GM18502 (cell line): Measurements from ENCODE around the gene HPDL.
"Not testable (repeated sequence)": the region's sequence is repeated elsewhere in the genome, so short reads cannot be mapped to it uniquely, and the experiment has no call there.

Experiments
- ATAC-seq: cut with Tn5 transposase; IDR thresholded peaks from one replicate; pipeline ENCODE4 v1.9.1; 2021; ENCODE audit warnings: mild to moderate bottlenecking; ENCODE audit not compliant: unreplicated experiment, poor library complexity

The HPDL gene

DNA sequence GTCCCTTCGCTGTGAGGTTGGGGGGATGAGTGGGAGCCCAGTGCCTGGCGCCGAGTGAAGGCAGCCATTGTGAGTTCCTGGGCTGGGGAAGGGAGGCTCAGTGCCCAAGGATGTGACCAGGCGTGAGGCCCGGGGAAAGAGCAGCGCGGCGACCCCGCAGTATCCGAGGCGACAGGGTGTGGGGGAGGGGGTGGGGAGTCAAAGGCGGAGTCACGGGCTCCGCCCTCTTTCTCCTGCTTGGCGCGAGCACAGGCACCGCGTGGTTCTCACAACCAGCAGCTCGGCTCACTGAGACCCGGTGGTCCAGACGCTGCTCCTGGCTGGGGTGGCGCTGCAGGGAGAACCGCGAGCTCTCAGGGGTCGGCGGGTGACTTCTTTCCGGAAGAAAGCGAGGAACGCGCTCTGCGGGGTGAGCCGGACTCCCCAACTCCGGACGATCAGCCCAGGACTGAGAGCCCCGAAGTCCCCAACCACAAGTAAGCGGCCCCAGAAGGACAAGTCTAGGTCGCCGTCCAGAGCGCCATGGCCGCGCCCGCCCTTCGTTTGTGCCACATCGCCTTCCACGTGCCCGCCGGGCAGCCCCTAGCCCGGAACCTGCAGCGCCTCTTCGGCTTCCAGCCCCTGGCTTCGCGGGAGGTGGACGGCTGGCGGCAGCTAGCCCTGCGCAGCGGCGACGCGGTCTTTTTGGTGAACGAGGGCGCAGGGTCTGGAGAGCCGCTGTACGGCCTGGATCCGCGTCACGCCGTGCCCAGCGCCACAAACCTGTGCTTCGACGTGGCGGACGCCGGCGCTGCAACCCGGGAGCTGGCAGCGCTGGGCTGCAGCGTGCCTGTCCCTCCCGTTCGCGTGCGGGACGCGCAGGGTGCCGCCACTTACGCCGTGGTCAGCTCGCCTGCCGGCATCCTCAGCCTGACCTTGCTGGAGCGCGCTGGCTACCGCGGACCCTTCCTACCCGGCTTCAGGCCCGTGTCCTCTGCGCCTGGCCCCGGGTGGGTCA, at the start of gene HPDL:
TSS of gene HPDL (plus strand) at position 269 of the 997 bp plus-strand sequence. CDS start at position 523, 254 bp downstream.
- ATAC-seq: peak; percentile 55

DNA sequence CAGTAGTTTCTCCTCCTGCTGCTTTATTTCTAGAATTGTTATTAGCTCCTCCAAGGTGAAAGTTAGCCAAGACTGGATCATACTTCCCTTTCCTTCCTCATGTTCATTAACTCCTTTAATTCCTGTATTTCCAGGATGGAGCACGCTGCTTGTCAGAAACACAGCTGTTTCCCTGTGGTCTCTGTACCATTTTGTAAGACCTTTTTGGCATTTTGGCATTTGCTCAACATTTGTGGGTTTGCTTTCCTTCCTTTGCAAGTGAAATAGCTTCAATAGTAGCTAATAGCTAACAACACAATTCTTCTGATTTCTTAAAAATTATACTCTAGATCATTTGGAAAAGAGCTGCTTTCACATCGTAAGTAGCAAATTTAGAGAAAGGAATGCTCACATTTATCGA, 44.3 kb upstream of the HPDL start:
- no peak for ATAC-seq

DNA sequence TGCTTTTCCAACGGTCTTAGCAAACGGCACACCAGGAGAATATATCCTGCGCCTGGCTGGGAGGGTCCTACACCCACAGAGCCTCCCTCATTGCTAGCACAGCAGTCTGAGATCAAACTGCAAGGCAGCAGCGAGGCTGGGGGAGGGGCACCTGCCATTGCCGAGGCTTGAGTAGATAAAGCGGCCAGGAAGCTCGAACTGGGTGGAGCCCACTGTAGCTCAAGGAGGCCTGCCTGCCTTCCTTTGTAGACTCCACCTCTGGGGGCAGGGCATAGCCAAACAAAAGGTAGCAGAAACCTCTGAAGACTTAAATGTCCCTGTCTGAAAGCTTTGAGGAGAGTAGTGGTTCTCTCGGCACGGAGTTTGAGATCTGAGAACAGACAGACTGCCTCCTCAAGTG, 41.8 kb upstream of the HPDL start:
- ATAC-seq: not testable (repeated sequence)

DNA sequence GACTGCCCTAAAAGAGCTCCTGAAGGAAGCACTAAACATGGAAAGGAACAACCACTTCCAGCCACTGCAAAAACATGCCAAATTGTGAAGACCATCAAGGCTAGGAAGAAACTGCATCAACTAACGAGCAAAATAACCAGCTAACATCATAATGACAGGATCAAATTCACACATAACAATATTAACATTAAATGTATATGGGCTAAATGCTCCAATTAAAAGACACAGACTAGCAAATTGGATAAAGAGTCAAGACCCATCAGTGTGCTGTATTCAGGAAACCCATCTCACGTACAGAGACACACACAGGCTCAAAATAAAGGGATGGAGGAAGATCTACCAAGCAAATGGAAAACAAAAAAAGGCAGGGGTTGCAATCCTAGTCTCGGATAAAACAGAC, 40.2 kb upstream of the HPDL start:
- ATAC-seq: not testable (repeated sequence)

DNA sequence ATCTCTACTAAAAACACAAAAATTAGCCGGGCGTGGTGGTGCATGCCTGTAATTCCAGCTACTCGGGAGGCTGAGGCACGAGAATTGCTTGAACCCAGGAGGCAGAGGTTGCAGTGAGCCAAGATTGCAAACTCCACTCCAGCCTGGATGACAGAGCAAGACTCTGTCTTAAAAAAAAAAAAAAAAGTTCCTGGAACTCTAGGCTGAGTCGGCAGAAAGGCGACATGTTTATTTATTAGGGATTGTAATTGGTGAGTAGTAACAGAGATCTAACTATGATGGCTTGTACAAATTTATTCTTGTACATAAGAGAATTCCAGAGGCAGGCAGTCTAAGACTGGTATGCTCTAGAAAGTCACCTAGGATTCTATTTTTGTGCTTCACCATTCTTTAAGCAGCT, 35.7 kb upstream of the HPDL start:
- not testable (repeated sequence) for ATAC-seq

DNA sequence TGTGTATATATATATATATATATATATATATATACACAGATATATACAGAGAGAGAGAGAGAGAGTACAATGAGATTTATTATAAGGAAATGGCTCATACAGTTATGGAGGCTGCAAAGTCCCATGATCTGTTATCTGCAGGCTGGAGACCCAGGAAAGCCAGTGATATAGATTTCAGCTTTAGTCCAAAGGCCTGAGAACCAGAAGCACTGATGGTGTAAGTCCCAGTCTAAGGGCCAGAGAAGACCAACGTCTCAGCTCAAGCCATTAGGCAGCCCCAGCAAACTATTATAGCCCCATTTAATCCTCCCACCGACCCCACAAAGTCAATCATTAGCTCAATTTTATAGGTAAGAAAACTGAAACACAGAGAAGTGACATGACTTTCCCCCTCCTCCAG, 35.0 kb upstream of the HPDL start:
- no peak for ATAC-seq

DNA sequence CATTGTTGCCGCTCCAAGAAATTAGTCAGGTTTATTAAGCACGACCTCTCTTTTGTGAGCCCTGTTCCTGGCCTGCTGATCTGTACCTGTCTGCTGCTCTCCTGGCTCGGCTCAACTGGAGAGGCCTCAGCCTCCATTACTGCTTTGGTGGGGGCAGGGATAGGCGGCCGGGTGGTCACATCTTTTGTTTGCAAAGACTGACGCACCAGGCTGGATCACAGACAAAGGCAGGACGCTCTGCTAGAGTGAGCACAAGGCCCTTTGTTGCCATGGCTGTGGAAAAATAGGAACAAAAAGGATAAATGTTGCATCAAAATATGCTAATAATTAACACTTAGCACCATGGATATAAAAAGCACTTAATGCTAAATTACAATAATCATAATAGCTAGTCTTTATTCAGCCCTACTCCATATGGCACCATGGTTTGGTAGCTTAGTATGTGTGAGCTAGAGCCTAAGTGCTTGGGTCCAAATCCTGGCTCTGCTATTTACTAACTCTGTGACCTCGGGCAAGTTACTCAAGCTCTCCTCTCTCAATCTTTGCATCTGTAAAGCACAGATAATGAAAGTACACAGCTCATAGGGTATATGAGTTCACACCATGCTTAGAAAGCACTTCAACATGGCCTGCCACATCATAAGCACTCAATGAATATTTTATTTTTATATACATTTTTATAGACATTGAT, 28.9 kb upstream of the HPDL start:
- ATAC-seq: no peak

DNA sequence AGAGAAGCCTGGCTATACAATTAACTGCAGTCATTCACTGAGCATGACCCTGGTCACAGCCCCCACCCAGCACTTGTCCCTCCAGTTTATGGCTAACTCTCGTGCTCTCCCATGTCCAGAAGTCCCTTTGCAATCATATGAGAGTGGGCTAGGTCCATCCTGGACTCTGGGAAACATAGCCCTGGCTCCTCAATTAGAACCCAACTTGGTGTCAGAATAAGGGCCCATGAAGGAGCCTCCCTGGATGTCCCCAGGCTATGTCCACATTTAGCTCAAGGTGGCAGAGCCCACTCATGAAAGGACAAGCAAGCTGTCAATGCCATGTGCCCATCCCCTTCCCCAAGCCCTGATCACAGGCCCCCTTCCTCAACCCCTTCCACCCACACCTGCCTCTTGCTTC, 27.4 kb upstream of the HPDL start:
- no peak for ATAC-seq

DNA sequence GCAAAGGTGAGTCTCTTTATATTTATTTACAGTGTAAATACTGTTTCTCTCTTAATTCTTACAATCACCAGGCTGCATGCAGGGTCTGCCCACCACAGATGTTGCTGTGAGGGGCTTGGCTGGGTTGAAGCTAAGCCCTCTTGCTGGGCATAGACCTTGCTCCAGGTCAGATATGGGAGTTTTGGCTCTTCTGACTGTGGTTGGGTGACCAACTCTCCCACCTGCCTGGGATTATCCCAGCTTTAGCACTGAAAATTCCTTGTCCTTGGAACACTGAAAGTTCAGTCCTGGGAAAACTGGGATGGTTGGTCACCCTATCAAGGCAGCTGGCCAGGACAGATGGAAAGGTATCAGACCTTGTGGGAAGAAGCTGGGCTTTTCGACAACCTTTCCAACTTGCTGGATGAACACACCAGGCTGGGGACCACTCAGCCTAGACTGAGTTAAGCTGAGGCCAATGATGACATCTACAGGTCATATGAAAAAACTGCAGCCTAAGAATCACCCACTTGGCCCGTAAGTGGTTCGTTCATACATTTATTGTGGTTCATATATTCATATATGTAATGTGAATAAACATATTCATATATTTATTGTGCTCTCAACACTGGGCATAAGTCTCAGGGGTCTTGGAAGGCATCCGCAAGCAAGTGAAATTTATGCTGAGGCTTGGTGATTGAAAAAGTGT, 26.6 kb upstream of the HPDL start:
- ATAC-seq: no peak

DNA sequence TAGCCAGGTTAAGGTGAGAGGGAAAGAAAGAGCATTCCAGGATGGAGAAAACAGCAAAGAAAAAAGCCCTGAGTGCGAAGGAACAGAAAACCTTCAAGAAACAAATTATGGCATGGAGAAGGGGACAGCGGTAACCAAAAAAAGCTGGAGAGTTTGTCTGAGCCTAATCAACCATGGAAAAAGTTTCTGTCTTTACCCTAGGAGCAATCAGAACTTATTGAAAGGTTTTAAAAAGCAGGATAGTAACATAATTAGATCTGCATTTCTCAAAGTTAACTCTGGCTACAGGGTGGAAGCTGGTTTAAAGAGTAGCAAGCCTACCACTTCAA, 26.1 kb upstream of the HPDL start:
- no peak for ATAC-seq

DNA sequence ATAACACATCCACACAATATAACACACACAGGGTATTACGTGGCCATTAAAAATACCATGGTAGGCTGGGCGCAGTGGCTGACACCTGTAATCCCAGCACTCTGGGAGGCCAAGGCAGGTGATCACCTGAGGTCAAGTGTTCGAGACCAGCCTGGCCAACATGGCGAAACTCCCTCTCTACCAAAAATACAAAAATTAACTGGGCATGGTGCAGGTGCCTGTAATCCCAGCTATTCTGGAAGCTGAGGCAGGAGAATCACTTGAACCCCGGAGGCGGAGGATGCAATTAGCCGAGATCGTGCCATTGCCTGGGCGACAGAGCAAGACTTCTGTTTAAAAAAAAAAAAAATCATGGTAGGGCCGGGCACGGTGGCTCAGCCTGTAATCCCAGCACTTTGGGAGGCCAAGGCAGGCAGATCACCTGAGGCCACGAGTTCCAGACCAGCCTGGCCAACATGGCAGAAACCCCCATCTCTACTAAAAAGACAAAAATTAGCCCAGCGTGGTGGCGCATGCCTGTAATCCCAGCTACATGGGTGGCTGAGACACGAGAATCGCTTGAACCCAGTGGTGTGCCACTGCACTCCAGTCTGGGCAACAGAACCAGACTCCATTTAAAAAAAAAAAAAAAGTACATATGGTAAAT, 24.1 kb upstream of the HPDL start:
- no peak for ATAC-seq

DNA sequence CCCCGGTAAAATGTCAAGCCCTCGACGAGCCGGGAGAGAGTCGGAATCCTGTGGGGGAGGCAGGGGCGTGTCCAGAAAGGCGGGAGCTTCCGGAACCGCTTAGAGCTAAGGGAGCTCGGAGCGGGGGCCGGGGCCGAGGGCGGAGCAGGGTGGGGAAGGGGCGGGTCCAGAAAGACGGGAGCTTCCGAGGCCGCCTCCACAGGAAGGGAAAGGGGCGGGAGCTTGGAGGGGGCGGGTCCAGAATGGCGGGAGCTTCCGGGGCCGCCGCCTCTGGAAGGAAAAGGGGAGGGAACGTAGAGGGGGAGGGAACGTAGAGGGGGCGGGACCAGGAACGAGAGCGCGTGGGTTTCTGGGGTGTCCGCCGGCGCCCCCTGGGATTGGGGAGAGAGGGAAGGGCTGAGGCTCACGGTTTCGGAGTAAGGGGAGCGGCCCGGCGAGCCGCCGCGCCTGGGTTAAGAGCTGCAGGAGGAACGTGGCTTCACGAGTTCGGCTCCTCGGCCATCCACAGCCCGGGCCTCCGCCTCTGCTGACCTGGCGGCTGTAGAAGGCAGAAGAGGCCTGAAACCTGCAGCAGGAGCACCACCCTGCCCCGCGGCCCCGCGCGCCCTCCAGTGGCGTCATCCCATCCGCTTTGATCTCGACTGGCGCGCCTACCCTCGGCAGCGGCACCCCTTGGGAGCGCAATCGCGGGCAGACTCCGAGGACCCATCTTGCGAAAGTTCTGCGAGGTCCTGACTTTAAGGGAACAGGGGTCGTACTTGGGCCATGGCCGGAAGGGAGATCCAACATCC, 23.0 kb upstream of the HPDL start:
- peak; percentile 67 for ATAC-seq

DNA sequence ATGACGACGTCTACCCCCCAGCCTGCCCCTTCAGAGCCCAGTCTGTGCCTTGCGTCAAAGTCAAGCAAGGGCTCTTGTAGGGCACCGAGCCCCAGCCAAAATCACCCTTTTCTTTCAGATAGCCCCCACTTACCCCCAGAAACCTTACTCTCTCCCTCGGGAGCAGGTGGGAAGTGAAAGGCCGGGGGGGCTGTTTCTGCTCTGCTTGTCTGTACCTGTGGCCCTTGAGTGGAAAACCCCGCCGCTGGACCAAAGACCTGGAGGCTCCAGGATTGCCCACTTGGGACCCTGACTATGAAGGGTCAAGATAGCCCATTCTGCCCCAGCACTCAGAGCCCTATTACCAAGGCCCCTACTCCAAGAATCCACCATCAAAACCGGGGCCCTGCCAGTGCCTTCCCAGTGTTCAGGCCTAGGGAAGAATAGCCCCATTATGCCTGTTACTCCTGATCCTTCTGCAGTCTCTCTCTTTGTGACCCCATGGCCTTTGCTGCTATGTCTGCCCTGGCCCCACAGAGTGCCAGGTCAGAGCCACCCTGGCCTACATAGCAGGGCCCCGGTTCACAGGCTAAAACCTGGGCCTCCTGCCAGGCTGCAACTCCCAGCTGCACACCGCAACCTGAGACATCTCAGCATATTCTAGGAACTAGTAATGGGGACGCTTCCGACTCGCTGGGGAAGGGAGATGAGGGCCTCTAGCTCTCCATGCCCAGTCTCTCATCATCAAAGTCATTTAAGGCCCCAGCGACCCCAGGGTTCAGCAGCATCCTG, 22.2 kb upstream of the HPDL start:
- no peak for ATAC-seq

DNA sequence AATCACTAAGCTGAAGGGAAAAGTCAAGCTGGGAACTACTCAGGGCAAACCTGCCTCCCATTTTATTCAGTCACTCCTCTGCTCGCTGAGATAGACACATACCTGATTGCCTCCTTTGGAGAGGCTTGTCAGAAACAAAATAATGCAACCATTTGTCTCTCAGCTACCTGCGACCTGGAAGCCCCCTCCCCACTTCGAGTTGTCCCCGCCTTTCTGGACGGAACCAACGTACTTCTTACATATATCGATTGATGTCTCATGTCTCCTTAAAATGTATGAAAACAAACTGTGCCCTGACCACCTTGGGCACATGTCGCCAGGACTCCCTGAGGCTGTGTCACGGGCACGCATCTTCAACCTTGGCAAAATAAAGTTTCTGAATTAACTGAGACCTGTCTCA, 21.5 kb upstream of the HPDL start:
- ATAC-seq: no peak

DNA sequence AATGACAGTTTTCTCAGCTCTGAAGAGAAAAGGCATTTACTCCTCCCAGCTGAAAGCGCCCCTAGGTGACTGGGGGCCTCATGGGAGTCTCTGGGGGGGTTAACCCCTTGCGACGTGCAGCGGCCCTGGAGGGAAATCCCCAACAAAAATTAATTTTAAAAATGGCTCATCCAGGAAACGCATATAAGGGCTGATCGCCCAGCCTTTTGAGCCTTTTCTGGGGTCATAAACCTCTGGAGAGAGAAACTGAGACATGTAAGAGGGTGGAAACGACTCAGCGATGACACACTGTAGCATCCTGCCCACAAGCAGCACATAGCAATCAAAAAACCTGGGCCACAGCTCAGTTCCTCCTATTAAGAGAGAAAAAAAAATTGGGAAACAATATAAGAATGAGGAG, 20.4 kb upstream of the HPDL start:
- ATAC-seq: peak; percentile 29

DNA sequence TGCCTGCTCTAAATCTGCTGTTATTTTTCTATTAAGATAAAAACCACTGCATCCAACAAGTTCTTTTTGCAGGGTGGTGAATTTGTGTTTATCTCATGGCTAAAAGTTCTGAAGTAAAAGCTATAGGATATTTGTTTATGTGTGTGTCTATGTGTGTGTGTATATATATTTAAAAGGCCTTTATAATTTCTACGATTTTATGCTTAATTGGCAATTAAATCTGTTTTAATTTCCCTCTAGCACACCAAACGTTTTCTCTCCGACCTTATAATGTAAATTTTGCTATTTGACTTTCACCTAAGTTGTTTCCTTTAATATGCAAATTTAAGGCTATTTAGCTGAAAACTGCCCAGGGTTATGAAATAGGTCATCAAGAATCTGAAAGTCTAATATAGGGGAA, 19.8 kb upstream of the HPDL start:
- no peak for ATAC-seq

DNA sequence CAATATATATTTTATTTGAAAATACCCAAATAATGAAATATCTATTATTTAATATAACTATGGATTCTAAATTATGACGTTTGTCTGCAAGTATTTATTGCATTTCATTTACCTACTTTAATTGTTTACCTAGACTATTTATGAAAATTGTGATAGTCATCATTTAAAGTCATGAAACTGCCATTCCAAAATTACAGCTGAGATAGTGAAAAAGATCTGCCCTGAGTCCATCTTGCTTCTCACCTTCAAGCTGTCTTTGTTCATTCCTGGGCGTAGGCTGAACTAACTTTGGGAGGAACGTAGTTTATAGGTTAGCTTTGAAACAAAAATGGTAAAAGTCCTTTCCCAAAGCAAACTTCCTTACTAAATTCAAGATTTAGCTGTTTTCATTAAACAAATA, 12.4 kb upstream of the HPDL start:
- no peak for ATAC-seq

DNA sequence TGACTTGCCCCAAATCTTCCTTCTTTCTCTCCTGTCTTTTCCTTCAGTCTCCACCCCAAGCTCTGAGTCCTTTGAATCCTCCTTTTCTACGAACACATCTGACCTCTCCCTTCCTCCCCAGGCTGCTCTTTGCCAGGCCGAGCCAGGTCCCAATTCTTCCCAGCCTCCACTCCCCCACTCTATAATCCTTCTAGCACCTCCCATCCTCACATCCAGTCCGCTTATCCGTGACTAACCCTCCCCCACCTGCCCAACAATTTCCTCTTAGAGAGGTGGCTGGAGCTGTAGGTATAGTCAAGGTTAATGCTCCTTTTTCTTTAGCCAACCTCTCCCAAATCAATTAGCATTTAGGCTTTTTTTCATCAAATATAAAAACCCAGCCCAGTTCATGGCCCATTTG, 9.5 kb upstream of the HPDL start:
- ATAC-seq: no peak

DNA sequence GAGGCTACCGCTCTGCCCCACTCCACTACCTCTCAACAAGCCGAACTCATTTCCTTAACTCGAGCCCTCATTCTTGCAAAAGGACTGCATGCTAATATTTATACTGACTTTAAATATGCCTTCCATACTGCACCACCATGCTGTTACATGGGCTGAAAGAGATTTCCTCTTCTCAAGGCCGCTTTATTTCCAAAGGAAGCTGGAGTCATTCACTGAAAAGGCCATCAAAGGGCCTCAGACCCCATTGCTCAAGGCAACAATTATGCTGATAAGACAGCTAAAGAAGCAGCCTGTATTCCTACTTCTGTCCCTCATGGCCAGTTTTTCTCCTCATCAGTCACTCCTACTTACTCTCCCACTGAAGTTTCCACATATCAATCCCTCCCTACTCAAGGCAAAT, 6.9 kb upstream of the HPDL start:
- ATAC-seq: no peak
